Measurements from ENCODE around the gene BIN2. TPM values are rescaled to one million over a fixed set of nuclear protein-coding genes. Genes with fewer than 3 reads are reported as not detected.
A peak's percentile ranks its signal among the peaks of the same experiment; 100 is the strongest.

BIN2 gene
- total RNA-seq (not detected in 2 replicates), polyA plus RNA-seq (0.25 TPM in 1 of 2 replicates, not detected in the other)

DNA sequence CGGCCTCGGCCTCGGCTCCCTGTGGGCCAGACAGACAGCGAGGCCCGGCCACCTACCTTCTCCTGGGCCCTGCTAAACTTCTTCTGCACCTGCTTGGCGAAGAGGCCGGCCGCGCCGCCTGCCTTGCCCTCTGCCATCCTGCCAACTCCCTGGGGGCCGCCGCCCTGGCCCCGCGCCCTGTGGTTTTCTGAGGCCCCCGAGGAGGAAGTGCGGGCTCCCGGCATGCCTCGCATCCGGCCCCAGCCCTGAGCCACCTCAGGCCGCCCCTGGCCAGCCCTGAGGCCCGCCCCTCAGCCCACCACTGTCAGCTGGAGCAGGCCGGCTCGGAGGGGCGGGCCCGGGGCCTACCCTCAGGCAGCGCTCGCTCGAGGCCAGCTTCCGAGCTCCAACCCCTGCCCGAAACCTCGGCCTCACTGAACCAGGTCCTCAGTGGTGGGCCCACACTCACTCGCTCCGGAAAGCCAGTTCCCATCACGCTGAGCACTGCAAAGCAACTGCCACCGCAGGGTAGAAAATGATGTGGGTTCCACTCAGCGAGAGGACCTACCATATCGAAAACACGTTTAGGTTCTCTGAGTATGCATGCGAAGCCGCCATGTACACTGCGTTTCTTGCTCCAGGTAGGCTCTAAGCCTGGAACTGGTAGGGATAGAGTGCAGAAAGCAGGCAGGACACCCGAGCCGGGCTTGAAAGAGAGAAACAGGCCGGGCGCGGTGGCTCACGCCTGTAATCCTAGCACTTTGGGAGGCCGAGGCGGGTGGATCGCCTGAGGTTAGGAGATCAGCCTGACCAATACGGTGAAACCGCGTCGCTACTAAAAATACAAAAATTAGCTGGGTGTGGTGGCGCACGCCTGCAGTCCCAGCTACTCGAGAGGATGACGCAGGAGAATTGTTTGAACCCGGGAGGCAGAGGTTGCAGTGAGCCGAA lies at the start of gene BIN2:
Gene BIN2, minus strand, starts transcription at position 209 of the 930 bp plus-strand sequence. Its CDS starts 72 bp downstream, at position 137.
- Histone ChIP-seq H3K9me3 (ENCODE audit: low read depth) (no peaks in the 10 kb centered on the region), H3K4me3 (no peak within 1 kb of the TSS), H3K36me3 (no peaks in the 10 kb centered on the region), H3K4me1 (ENCODE audit: low read depth) (no peaks in the 10 kb centered on the region), H3K27me3 (no peaks in the 10 kb centered on the region), H3K27ac (no peak within 1 kb of the TSS)
- TF ChIP-seq, protein P1, sequence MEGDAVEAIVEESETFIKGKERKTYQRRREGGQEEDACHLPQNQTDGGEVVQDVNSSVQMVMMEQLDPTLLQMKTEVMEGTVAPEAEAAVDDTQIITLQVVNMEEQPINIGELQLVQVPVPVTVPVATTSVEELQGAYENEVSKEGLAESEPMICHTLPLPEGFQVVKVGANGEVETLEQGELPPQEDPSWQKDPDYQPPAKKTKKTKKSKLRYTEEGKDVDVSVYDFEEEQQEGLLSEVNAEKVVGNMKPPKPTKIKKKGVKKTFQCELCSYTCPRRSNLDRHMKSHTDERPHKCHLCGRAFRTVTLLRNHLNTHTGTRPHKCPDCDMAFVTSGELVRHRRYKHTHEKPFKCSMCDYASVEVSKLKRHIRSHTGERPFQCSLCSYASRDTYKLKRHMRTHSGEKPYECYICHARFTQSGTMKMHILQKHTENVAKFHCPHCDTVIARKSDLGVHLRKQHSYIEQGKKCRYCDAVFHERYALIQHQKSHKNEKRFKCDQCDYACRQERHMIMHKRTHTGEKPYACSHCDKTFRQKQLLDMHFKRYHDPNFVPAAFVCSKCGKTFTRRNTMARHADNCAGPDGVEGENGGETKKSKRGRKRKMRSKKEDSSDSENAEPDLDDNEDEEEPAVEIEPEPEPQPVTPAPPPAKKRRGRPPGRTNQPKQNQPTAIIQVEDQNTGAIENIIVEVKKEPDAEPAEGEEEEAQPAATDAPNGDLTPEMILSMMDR (IDR thresholded peaks at IDR 0.05; ENCODE audit: low read depth, low read length) = no peak
- DNase-seq (ENCODE audit: low read depth in 1 of 2, low spot score in 1 of 2) = no peak

DNA sequence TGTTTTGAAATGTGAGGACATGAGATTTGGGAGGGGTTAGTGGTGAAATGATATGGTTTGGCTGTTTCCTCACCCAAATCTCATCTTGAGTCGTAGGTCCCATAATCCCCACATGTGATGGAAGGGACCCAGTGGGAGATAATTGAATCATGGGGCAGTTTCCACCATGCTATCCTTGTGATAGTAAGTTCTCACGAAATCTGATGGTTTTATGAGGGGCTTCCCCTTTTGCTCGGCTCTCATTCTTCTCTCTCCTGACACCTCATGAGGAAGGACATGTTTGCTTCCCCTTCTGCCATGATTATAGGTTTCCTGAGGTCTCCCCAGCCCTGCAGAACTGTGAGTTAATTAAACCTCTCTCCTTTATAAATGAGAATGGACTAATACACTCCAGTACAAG lies 49.2 kb upstream of the BIN2 start:
- H3K9me3 ChIP-seq (ENCODE audit: low read depth) = no peaks in the 10 kb centered on the region
- no peaks in the 10 kb centered on the region for H3K27me3 ChIP-seq
- DNase-seq (ENCODE audit: low read depth in 1 of 2, low spot score in 1 of 2) = no peak
- no peak overlapping the region for H3K4me3 ChIP-seq
- no peak overlapping the region for H3K27ac ChIP-seq
- H3K36me3 ChIP-seq = no peaks in the 10 kb centered on the region
- H3K4me1 ChIP-seq (ENCODE audit: low read depth) = peaks cover 8% of the 10 kb centered on the region
- TF ChIP-seq, protein P1 (IDR thresholded peaks at IDR 0.05; ENCODE audit: low read depth, low read length) = no peak

DNA sequence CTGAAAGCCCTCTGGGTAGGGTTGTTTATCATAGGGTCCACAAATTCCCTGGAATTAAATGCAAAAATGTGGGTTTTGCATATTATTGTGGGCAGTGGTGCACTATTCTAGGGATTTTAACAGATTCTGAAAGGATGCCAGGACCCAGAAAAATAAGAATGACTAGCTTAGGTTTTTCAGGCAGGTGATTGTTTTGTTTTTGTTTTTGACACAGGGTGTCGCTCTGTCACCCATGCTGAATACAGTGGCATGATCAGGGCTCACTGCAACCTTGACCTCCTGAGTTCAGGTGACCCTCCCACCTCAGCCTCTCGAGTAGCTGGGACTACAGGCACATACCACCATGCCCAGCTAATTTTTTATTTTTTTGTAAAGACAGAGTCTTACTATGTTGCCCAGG lies 48.0 kb upstream of the BIN2 start:
- H3K4me1 ChIP-seq (ENCODE audit: low read depth) = peaks cover 8% of the 10 kb centered on the region
- peak overlapping the region; percentile 82 for H3K27ac ChIP-seq
- no peaks in the 10 kb centered on the region for H3K9me3 ChIP-seq (ENCODE audit: low read depth)
- DNase-seq (ENCODE audit: low read depth in 1 of 2, low spot score in 1 of 2) = no peak
- no peaks in the 10 kb centered on the region for H3K36me3 ChIP-seq
- no peak overlapping the region for H3K4me3 ChIP-seq
- H3K27me3 ChIP-seq = no peaks in the 10 kb centered on the region
- TF ChIP-seq, protein P1 (IDR thresholded peaks at IDR 0.05; ENCODE audit: low read depth, low read length) = no peak

DNA sequence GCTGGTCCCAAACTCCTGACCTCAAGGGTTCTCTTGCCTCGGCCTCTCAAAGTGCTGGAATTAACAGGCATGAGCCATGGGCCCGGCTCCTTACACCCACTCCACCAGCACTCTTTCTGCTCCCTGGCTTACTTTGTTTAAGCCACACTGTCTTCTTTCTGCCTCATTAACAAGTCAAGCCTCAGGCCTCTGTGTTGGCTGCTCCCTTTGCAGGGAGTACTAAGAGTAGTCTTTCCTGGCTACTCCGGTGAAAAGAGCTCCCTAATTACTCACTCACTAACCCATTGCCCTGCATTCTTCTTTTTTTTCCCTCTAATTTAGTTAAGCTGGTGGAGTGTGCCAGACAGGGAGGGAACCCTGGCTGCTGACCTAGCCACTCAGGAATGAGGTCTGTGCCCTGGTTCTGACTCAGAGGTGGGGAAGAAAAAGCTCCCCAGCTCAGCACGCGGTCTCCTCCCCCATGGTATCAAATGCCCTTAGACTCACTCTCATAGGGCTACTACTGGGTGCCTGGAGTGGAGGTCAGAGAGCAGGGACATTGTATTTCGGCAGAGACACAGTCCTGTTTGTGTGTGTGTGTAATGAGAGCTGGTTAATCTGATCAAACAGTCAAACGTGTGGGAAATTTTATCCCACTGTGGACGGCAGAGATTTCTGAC lies 47.5 kb upstream of the BIN2 start:
- peak overlapping the region; percentile 82 for H3K27ac ChIP-seq
- DNase-seq (ENCODE audit: low read depth in 1 of 2, low spot score in 1 of 2) = peak; percentile 36 to 96
- no peaks in the 10 kb centered on the region for H3K36me3 ChIP-seq
- peaks cover 8% of the 10 kb centered on the region for H3K4me1 ChIP-seq (ENCODE audit: low read depth)
- H3K27me3 ChIP-seq = no peaks in the 10 kb centered on the region
- no peaks in the 10 kb centered on the region for H3K9me3 ChIP-seq (ENCODE audit: low read depth)
- H3K4me3 ChIP-seq = no peak overlapping the region
- TF ChIP-seq, protein P1 (IDR thresholded peaks at IDR 0.05; ENCODE audit: low read depth, low read length) = no peak

DNA sequence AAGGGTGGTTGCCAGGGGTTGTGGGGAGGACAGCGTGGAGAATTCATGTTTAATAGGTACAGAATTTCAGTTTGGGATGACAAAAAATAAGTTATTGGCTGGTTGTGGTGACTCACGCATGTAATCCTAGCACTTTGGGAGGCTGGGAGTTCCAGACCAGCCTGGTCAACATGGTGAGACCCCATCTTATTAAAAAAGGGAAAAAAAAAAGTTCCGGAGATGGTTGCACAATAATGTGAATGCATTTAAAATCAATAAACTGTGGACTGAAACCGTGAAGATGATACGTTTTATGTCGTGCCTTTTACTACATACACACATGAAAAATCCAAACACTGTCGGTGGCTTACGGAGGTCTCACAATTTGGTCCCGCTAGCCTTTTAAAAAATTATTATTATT lies 46.7 kb upstream of the BIN2 start:
- DNase-seq (ENCODE audit: low read depth in 1 of 2, low spot score in 1 of 2) = no peak
- Histone ChIP-seq H3K27ac (no peak overlapping the region), H3K36me3 (no peaks in the 10 kb centered on the region), H3K4me3 (no peak overlapping the region), H3K9me3 (ENCODE audit: low read depth) (no peaks in the 10 kb centered on the region), H3K27me3 (no peaks in the 10 kb centered on the region), H3K4me1 (ENCODE audit: low read depth) (peaks cover 8% of the 10 kb centered on the region)
- TF ChIP-seq, protein P1 (IDR thresholded peaks at IDR 0.05; ENCODE audit: low read depth, low read length) = no peak

Data from cardiac muscle cell (in vitro differentiated cells and primary cell).